ENCODE data around the gene MICALL1.
"Not testable (repeated sequence)": the region's sequence is repeated elsewhere in the genome, so short reads cannot be mapped to it uniquely, and the experiment has no call there.

Gene MICALL1

GRCh38 chr22:37931893-37932389 lies 25.8 kb downstream of the MICALL1 start:
- no peak for DNase-seq

- no peak for DNase-seq
Measured at GRCh38 chr22:37932401-37932800, 26.3 kb downstream of the MICALL1 start.

GRCh38 chr22:37932821-37933578 lies 26.9 kb downstream of the MICALL1 start:
- DNase-seq = no peak

GRCh38 chr22:37933711-37934376 lies 27.7 kb downstream of the MICALL1 start:
- DNase-seq = peak; percentile 54

GRCh38 chr22:37940698-37941376 lies 34.7 kb downstream of the MICALL1 start:
- no peak for DNase-seq

- no peak for DNase-seq
Measured at GRCh38 chr22:37942133-37942532, 36.0 kb downstream of the MICALL1 start.

- peak; percentile 38 for DNase-seq
Measured at GRCh38 chr22:37943136-37943824, 37.2 kb downstream of the MICALL1 start.

- no peak for DNase-seq
Measured at GRCh38 chr22:37943825-37944198, 37.7 kb downstream of the MICALL1 start.

GRCh38 chr22:37944423-37944822 lies 38.3 kb downstream of the MICALL1 start:
- DNase-seq = not testable (repeated sequence)

GRCh38 chr22:37947142-37947795 lies 41.2 kb downstream of the MICALL1 start:
- DNase-seq = not testable (repeated sequence)

GRCh38 chr22:37951305-37951704 lies 45.2 kb downstream of the MICALL1 start:
- no peak for DNase-seq

- not testable (repeated sequence) for DNase-seq
Measured at GRCh38 chr22:37952629-37953028, 46.5 kb downstream of the MICALL1 start.

- DNase-seq = no peak
Measured at GRCh38 chr22:37953062-37953436, 47.0 kb downstream of the MICALL1 start.

- DNase-seq = peak; percentile 90
Measured at GRCh38 chr22:37953437-37954179, 47.5 kb downstream of the MICALL1 start, which contains the start of the genes C22orf23 and POLR2F. Gene C22orf23 (minus strand): TSS chr22:37953601. CDS start chr22:37953149, 452 bp downstream. Gene POLR2F (plus strand): TSS chr22:37953699. CDS start chr22:37953788, 89 bp downstream.

GRCh38 chr22:37954686-37955085 lies 48.6 kb downstream of the MICALL1 start:
- DNase-seq = no peak

GRCh38 chr22:37955825-37956397 lies 49.8 kb downstream of the MICALL1 start:
- DNase-seq = not testable (repeated sequence)

- DNase-seq = no peak
Measured at GRCh38 chr22:37957232-37957631, 51.1 kb downstream of the MICALL1 start.

- DNase-seq = no peak
Measured at GRCh38 chr22:37959231-37959825, 53.2 kb downstream of the MICALL1 start.

- DNase-seq = no peak
Measured at GRCh38 chr22:37961062-37961461, 55.0 kb downstream of the MICALL1 start.

- DNase-seq = no peak
Measured at GRCh38 chr22:37965940-37966664, 60.0 kb downstream of the MICALL1 start.

Data from NCI-H146 (cell line).